Kidney (tissue), 14 donors: Measurements from ENCODE around the gene POFUT1. TPM values are rescaled to one million over a fixed set of nuclear protein-coding genes. Genes with fewer than 3 reads are reported as not detected.

Source experiments
- DNase-seq, 5 donors: peaks; one replicate each; pipeline ENCODE4 v3.0.0-alpha.2; 2013 to 2020
- FAIRE-seq: peaks from 2 replicates; lab custom pipeline; 2012; peaks lifted over from hg19 to GRCh38; lab: Jason Lieb, UNC
- H3K27ac ChIP-seq, 2 donors: one replicate each; pipeline ENCODE4 v1.7.0; 2013; ENCODE audit warnings: low read depth in 2 of 2, low read length in 2 of 2, inconsistent platforms in 1 of 2
- H3K27me3 ChIP-seq: one replicate; pipeline ENCODE4 v1.7.1; 2013; ENCODE audit warnings: low read length, inconsistent platforms; ENCODE audit not compliant: control insufficient read depth, insufficient read depth
- H3K36me3 ChIP-seq, 3 donors: one replicate each; pipeline versions ENCODE4 v1.7.0 to v1.7.1; 2013; ENCODE audit warnings: low read length in 3 of 3, control low read depth in 1 of 3, inconsistent platforms in 1 of 3; ENCODE audit not compliant: insufficient read depth in 3 of 3, control insufficient read depth in 2 of 3
- H3K4me1 ChIP-seq, 3 donors: one replicate each; pipeline versions ENCODE4 v1.7.0 to v1.7.1; 2013; ENCODE audit warnings: low read length in 3 of 3, inconsistent platforms in 1 of 3, low read depth in 1 of 3; ENCODE audit not compliant: control insufficient read depth in 2 of 3, insufficient read depth in 2 of 3
- H3K4me3 ChIP-seq, 3 donors: one replicate each; pipeline versions ENCODE4 v1.7.0 to v1.8.1; 2013; ENCODE audit warnings: low read length in 3 of 3, control low read depth in 1 of 3, inconsistent platforms in 1 of 3
- H3K9ac ChIP-seq, 3 donors: one replicate each; pipeline versions ENCODE4 v1.7.0 to v1.7.1; 2013; ENCODE audit warnings: low read length in 3 of 3, control low read depth in 1 of 3, inconsistent platforms in 1 of 3
- H3K9me3 ChIP-seq, 3 donors: one replicate each; pipeline versions ENCODE4 v1.7.0 to v1.7.1; 2013; ENCODE audit warnings: low read length in 3 of 3, control low read depth in 1 of 3, inconsistent platforms in 1 of 3; ENCODE audit not compliant: control insufficient read depth in 2 of 3, insufficient read depth in 1 of 3
- CTCF ChIP-seq: IDR thresholded peaks from 3 replicates; pipeline ENCODE4 v1.5.1; 2012; ENCODE audit warnings: mild to moderate bottlenecking, moderate library complexity, borderline replicate concordance; ENCODE audit not compliant: insufficient read depth; ENCODE audit errors: extremely low read depth
- intact Hi-C: fragments of 100-400 bp; cut with DNase I; formaldehyde crosslinking; loops from one replicate; pipeline ENCODE4 v1.11.1; 2022
- polyA plus RNA-seq: library from polyadenylated mRNA; stranded (reverse); fragments of 350-450 nt; fragmentation: Illumina TruSeq; extraction: RNeasy Lipid Tissue Mini Kit (QIAGEN cat#74804); gene quantifications from one replicate; pipeline ENCODE4 v1.2.3, GENCODE V29; 2014; ENCODE audit warnings: low read depth, low replicate concordance; ENCODE audit not compliant: insufficient read depth
- total RNA-seq: library from RNA; stranded (reverse); fragmentation: NEBNext Ultra II Directional; extraction: Animal tissue kit (Norgen Biotek cat#: 25700); gene quantifications from one replicate; pipeline ENCODE4 v1.2.1, GENCODE V29; 2021
- donor health status: control.
- donor health status: control.
- donor health status: control.
- donor health status: control.
- donor health status: control.
- donor health status: DM: yes; HTN: yes; CAD: no.
- donor health status: Normal renal cell carcinoma (clear cell type).

Gene POFUT1
- total and polyA plus RNA-seq, 2 donors from 2014 or later = 16.7 to 36.7 TPM

- no peak for TF ChIP-seq CTCF
- Histone ChIP-seq H3K9ac (peak overlapping the region in 2 of 3 donors; percentile 96), H3K4me1 (peaks cover 0 to 54% (median 45%) of the 10 kb centered on the region in 3 donors), H3K27ac (peak overlapping the region; percentile 78 to 90), H3K4me3 (peak overlapping the region; percentile 75 to 93 (median 76)), H3K36me3 (peaks cover 2 to 16% (median 5%) of the 10 kb centered on the region in 3 donors), H3K27me3 (no peaks in the 10 kb centered on the region), H3K9me3 (no peaks in the 10 kb centered on the region)
- DNase-seq (no peak), FAIRE-seq (no peak)
- intact Hi-C loops = no loop called here
These were observed 1.6 kb upstream of the POFUT1 start for GRCh38 chr20:32205843-32206759.

GRCh38 chr20:32206760-32207625 is 687 bp upstream of the POFUT1 start:
- Histone ChIP-seq H3K9me3 (no peaks in the 10 kb centered on the region), H3K4me3 (peak overlapping the region; percentile 75 to 93 (median 76)), H3K4me1 (peaks cover 0 to 54% (median 45%) of the 10 kb centered on the region in 3 donors), H3K27ac (peak overlapping the region; percentile 78 to 90), H3K9ac (peak overlapping the region; percentile 56 to 96 (median 96)), H3K27me3 (no peaks in the 10 kb centered on the region), H3K36me3 (peaks cover 0 to 11% (median 0%) of the 10 kb centered on the region in 3 donors)
- DNase-seq (peak in 2 of 5 donors; percentile 65 to 74), FAIRE-seq (no peak)
- no peak for TF ChIP-seq CTCF
- intact Hi-C loops = no loop called here

GRCh38 chr20:32208499-32209154 is 947 bp downstream of the POFUT1 start:
- Histone ChIP-seq H3K27me3 (no peaks in the 10 kb centered on the region), H3K27ac (peak overlapping the region; percentile 52 to 77), H3K36me3 (peaks cover 0 to 7% (median 0%) of the 10 kb centered on the region in 3 donors), H3K4me1 (peaks cover 0 to 44% (median 38%) of the 10 kb centered on the region in 3 donors), H3K4me3 (peak overlapping the region; percentile 95 to 99 (median 98)), H3K9me3 (no peaks in the 10 kb centered on the region), H3K9ac (peak overlapping the region; percentile 89 to 99 (median 95))
- DNase-seq (no peak), FAIRE-seq (no peak)
- intact Hi-C loops = no loop called here
- TF ChIP-seq CTCF = no peak
